ENCODE data around the gene UBR2.

The UBR2 gene

GRCh38 chr6:42714098-42714761 lies 150.4 kb downstream of the UBR2 start:
- FAIRE-seq = no peak
- no peak for DNase-seq (ENCODE audit: insufficient read length, low spot score)
- TF ChIP-seq CTCF (IDR thresholded peaks at IDR 0.05; ENCODE audit: insufficient read depth, missing control alignments) = no peak

- FAIRE-seq = no peak
- DNase-seq (ENCODE audit: insufficient read length, low spot score) = no peak
- TF ChIP-seq CTCF (IDR thresholded peaks at IDR 0.05; ENCODE audit: insufficient read depth, missing control alignments) = no peak
Measured at GRCh38 chr6:42715871-42716270, 152.0 kb downstream of the UBR2 start.

- no peak for TF ChIP-seq CTCF (IDR thresholded peaks at IDR 0.05; ENCODE audit: insufficient read depth, missing control alignments)
- DNase-seq (ENCODE audit: insufficient read length, low spot score) (no peak), FAIRE-seq (no peak)
Measured at GRCh38 chr6:42720739-42721138, 156.9 kb downstream of the UBR2 start.

GRCh38 chr6:42722497-42722896 lies 158.7 kb downstream of the UBR2 start, which contains the start of gene PRPH2:
Gene PRPH2, minus strand, starts transcription at chr6:42722597. Its CDS starts 263 bp downstream, at chr6:42722334.
- TF ChIP-seq CTCF (IDR thresholded peaks at IDR 0.05; ENCODE audit: insufficient read depth, missing control alignments) = no peak
- FAIRE-seq = peak; percentile 32
- no peak for DNase-seq (ENCODE audit: insufficient read length, low spot score)

GRCh38 chr6:42724825-42725224 lies 161.0 kb downstream of the UBR2 start:
- TF ChIP-seq CTCF (IDR thresholded peaks at IDR 0.05; ENCODE audit: insufficient read depth, missing control alignments) = no peak
- no peak for FAIRE-seq

GRCh38 chr6:42726026-42726425 lies 162.2 kb downstream of the UBR2 start:
- FAIRE-seq = no peak
- DNase-seq (ENCODE audit: insufficient read length, low spot score) = no peak
- TF ChIP-seq CTCF (IDR thresholded peaks at IDR 0.05; ENCODE audit: insufficient read depth, missing control alignments) = no peak

More at GRCh38 chr6:42724825-42725224, 161.0 kb downstream of the UBR2 start:
- DNase-seq (ENCODE audit: insufficient read length, low spot score) = no peak

- TF ChIP-seq CTCF (IDR thresholded peaks at IDR 0.05; ENCODE audit: insufficient read depth, missing control alignments) = peak; percentile 95
- FAIRE-seq (peak; percentile 56), DNase-seq (ENCODE audit: insufficient read length, low spot score) (peak; percentile 47)
Measured at GRCh38 chr6:42726485-42727086, 162.8 kb downstream of the UBR2 start.
